NCI-H1417 treated with DMSO at 0.1 percent for 48 hours (cell line): Measurements from ENCODE around the gene RYR3.
"Not testable (repeated sequence)": the region's sequence is repeated elsewhere in the genome, so short reads cannot be mapped to it uniquely, and the experiment has no call there.

Experiments used
- DNase-seq: peaks from one replicate; lab custom pipeline; 2025; lab: John Stamatoyannopoulos, UW

The RYR3 gene

DNA sequence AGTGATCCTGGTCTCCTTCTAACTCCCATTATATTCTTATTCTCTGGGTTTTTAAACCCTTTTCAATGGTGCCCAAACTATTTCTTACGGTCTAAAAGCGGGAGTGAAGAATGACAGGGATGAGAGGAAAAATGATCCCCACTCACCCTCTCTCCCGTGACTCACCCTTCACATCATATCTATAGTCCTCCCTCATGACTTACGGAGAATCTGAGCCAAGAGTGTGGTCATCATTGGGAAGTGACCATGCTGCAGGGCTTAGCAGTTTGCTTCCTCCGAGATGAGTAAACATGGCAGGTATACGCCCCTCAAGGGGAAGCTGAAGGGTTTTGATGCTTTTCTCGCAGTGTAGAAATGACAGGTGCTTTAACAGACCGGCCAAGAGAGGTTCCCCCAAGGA, 274.0 kb downstream of the RYR3 start:
- no peak for DNase-seq

DNA sequence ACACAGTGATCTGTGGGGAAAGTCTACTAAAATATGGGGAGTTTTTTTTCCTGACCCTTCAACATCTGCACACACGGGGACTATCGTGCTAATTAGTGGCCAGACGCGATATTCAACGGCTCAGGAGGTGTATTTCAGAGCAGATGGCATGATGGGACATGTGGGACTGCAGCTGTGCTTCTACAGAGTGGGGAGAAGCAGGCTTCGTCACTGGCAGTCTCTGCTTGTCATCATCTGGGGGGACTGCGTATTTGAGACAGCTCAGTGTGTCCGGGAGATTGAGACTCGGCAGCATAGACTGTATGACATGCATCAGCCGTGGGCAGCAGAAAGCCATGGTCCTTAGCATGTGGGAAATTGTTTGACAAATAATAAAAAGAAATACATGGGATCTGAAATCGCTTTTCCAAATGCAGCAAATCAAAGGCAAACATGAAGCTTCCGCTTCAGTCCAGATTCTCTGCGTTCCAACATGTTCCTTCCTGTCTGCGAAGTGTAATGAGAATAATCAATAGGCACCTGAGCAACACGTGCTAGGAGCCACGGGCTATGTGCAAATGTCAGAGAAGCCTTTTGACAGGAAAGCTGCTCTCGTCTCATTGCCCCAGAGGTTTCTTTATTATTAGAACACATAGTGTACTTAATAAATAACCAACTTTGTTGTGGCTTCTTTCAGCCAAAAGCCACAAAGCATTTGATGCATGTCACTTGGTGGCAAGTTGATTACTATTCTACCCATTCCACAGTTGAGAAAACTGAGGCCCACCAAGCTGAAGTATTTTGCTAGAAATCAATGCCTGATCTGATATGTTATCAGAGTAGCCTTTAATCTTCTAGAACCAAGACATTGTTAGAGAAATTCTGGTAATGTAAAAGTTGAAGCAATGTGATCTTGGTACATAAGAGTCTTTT, 276.3 kb downstream of the RYR3 start:
- no peak for DNase-seq

DNA sequence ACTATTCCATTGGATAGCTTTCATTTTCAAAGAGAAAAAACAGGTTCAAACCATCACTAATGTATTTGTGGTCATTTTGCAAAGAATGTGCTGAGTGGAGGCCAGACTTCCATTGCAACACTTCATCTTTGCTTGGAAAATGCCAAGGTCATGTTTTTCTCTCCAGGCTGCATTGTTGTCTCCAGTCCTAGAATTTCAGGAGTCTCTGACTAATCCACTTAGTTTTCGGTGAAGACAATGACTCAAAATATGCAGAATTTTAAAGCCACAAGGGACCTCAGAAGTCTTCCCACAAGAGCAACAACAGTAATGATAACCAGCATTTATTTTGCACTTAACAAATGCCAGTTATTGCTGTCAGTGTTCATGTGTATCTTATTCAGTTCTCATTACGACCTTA, 277.0 kb downstream of the RYR3 start:
- DNase-seq = no peak

DNA sequence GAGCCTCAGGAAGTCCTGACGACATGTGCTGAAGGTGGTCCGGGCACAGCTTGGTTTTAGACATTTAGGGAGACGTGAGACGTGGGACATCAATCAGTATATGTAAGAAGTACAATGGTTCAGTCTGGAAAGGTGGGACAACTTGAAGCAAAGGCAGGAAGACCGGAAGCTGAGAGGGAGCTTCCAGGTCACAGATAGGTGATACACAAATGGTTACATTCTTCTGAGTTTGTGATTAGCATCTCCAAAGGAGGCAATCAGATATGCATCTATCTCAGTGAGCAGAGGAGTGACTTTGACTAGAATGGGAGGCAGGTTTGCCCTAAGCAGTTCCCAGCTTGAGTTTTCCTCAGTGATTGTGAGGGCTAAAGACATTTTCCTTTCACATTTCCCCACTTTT, 282.1 kb downstream of the RYR3 start:
- no peak for DNase-seq

DNA sequence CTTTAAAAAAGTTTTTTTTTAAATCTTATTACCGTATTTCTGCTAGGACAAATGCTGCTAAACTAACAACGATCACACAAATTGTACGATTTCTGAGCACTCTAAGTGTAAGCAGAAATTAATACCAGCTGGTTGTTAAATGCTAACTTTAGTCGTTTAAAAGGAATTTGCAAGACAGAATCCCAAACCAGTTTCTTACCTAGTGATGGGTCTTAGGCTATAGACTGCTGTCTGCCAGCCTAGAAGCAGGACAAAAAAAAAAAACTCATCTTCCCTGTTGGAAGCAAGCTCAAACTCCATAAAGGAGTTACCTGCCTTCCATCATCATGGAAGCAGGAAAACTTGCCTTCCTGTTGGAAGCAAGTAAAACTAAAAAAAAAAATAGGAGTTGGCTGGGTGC, 287.6 kb downstream of the RYR3 start:
- not testable (repeated sequence) for DNase-seq

DNA sequence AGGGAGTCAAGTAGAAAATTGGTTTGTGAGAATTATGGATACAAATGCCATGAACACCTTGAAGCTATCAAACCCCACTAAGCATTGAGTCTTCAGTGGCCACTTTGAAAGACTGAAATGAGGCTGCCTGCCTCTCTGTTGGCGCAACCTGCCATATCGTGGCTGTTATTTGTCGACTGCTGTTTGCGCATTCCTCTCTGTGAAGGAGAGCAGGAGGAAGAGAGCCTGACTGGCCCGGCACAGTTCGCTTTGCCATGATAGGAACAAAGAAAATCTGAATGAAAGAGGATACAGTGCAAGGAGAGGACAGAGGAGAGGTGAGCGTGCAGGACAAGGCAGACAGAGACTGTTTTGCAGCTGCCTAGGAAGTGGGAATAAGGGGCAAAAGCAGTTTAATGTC, 289.4 kb downstream of the RYR3 start:
- no peak for DNase-seq

DNA sequence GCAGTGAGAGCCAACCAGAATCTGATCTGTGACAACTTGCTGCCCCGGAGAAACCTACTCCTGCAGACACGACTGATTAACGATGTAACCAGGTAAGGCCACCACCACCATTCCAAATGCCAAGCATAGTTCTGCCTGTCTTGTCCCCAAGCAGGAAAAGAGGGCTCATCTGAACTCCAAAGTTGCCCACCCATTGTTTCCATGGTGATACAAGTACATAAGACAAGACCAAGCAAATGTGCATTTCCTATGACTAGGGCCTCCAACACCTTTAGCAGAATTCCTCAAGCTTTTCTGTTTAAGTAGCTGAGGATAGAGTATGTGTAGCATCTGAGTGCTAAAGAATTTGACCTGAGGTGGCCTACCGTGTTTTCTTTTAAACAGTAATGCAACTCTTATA, 290.7 kb downstream of the RYR3 start:
- no peak for DNase-seq

DNA sequence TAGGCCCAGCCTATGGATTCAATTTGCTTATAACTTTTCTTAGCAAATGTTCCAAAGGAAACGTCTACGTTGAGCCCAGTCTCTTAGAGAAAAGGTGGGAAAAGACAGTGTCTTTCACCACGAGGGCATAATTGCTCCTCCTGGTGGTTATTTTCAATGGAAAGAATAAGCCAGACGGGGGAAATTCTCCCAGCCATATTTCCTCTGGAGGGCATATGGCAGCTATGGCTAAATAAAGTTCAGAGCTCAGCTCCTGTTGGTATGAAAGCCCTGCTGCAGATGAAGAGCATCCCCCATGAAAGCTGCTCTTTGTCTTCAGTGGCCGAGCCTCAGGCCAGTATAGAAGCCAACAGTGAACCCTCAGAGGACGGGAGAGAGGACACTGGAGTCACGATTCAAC, 297.9 kb downstream of the RYR3 start:
- DNase-seq = no peak

DNA sequence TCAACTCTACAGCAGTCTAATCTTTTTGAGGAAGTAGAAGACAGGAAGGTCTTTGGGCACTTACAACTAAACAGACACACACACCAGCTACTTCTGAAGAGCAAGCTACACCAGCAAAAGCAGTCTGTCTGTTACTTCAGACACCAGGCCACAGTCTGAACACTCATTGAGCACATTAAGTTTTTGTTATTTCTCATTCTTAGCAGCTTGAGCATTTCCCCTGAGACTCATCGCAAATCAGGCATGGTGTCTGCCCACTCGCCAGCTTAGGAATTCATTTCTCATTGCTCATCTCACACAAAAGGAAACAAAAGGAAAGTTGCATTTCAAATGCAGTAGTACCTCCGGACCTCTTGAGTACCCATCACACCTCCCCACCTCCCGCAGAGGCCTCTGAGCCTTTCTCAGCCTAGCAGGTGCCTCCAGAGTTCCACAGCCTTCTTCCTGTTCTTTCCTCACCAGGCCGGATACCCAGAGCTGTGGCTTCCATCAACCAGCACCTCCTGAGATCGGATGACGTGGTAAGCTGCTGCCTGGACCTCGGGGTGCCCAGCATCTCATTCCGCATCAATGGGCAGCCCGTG, 302.0 kb downstream of the RYR3 start:
- no peak for DNase-seq

DNA sequence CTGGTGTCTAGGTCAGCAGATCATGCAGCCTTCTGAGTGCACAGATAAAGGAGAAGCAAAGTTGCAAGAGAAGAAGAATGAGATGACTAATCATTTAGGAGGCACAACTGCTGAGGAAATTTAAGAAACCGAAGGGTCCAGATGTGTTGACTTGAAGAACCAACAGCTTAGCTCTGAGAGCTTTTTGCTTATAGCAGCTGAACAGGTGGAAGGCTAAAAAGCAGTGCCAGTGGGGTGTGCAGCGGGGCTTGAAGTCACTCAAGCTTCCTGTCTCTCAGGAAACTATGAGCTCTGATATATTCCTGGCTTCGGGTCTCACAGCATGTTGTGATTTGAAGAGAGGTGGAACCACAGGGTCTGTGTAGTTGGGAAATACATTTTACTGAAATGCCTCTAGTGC, 305.7 kb downstream of the RYR3 start:
- no peak for DNase-seq

DNA sequence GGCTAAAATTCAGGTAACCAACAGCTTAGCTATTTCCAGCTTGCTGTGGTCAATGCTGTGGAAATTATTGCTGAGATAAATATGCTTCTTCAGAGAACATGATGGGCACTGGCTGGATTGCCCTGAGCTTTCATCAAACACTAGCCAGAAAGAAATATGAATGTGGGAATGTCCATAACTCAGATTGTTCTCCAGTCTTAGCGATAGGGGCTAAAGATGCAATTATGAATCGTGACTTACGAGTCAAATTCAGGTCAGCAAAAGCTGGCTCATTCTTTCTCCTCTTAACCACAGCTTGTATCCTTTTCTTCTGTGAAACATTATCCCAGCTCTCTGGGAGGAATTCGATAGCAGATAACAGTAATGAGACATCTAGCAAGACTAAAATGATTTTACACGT, 307.6 kb downstream of the RYR3 start:
- no peak for DNase-seq

DNA sequence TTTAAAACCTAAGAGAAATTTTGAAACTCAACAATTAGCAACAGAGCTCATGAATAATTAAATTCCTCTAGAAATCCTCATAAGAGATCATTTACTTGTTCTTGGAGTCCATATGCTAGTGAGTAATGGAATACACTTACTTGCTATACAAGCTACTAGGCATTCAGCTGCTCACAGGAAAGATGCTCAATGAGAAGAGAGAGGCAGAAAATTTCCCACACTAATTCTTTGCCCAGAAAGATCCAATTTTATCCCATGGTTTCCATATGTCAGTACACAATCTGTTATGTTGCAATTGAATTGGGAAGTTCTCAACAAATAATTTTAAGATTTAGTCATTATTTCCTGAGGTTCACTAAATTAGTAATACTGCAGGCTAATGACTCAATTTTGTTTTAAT, 310.4 kb downstream of the RYR3 start:
- no peak for DNase-seq

DNA sequence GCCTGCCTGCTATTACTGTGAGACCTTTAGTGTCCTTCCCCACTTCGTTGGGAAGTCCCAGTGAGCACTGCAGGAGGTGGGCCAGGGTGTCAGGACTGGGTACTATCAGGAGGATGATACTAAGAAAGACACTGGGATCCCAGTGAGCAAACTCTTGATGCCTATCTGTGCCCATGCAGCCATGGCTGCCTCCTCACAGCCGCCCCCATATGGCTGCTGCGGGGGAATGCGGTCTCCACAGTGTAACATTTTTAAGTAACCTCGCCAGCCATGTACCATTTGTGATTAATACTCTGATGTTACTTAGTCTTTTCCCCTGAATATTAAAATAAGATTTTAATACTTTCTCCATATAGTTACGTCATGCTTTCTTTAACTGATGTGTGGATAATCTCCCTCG, 312.2 kb downstream of the RYR3 start:
- DNase-seq = no peak

DNA sequence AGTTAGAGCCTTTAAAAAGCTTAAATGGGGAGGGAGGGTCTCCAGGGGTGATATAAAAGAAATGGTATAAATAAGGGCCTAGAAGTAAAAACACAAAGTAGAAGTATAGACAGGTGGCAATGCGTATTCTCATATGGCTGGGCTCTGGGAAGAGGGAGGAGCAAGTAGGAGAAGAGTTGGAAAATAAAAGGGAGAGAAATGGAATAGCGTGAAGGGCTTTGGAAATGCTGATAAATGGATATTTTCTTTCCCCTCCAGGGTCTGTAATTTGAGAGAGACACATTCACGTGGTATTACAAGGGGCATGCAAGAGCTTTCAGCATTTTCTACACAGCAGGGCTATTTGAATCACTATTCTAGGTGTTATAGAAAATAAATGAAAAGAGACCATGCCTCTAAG, 313.7 kb downstream of the RYR3 start:
- DNase-seq = no peak

DNA sequence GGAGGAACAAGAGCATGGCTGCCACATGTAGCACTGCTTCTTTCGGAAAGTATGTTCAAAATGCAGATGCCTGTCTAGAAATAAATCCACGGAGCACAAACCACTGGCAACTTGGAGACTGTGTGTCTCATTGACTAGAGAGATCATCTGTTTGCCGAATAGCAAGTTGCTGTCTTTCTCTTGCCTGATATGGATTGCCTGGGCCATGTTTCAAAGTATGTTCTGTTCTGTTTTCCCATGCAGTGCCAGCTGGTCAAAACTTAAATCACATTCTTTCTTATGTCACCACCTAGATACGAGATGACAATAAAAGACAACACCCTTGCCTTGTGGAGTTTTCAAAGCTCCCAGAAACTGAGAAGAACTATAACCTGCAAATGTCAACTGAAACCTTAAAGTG, 318.9 kb downstream of the RYR3 start:
- no peak for DNase-seq

DNA sequence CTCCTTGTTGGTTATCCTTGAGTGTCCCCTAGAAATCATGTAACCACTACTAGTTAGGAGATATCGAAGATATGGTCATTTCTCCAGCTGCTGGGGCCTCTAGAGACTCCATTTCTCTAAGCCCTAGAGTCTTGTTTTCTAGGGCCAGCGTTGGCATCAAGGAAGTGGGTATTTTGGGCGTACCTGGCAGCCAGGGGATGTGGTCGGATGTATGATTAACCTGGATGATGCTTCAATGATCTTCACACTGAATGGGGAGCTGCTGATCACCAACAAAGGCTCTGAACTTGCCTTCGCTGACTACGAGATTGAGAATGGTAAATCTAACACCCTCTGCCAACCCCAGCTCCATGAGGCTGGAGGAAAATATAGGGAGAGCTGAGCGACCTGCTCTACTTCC, 325.5 kb downstream of the RYR3 start:
- DNase-seq = no peak

DNA sequence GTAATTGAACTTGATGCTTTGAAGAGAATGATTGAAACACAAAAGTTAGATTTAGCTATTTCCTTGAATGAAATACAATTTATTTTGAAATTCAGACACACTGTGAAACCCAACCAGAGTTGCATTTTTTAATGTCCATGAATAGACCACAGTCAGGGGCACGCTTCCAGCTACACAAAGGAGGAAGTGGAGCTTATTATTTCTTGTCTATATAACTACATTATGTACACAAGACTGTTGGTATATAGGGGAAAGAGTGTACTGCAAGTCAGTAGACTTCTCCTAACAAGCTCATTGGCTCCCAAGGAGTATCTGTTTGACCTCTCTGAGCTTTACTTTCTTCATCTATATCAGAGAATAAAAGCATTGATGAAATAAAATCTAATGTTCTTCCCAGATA, 326.2 kb downstream of the RYR3 start:
- no peak for DNase-seq

DNA sequence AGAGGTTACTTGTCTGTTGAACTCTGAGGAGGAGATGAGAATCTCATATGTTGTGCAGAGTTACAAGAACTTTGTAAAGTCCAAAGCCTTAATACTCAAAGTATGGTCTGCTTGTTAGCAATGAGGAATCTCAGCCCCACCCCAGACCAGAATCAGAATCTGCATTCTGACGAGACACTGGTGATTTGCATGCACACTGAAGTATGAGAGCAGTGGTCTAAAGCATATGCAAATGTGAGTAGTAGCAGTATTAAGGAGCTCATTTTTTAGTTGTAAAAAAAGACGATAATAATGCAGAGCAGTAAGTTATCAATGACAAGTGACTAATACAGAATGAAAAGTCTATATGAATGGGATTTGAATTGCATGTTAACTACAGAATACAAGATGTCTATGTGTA, 327.7 kb downstream of the RYR3 start:
- DNase-seq = no peak

DNA sequence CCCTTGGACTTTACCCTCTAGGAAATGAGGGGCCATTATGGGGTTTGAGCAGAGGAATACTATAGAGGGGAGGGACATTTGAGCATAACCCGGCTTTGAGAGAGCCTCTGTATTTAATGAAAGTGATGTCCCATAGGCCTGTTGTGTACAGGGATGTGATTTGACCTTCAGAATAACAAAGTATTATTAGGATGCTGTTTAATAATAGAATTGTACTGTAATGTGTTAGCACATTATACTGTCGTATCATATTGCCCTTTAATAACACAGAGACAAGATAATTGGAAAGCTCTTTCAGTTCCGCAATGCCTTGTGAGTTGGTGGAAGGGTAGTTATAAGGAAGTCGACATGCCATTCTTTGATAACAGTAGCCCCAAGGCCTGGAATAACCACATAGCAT, 328.3 kb downstream of the RYR3 start:
- DNase-seq = no peak

DNA sequence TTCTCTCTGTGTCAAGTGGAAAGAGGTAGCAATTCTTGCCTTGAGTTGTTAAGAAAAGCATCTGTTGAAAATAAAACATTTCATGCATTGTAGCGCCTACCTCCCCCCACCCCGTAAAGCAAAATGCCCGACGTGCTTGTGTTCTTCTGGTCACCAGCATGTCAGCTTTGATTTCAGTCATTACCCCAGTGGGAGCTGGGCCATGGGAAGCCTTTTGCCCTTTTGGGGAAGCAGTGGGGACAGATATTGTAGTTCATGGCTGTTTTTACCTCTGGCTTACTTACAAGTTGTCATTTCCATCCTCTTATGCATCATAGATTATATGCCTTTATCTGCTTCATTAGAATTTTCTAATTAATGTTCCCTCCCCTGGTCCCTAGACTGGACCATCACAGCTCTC, 328.7 kb downstream of the RYR3 start:
- no peak for DNase-seq

DNA sequence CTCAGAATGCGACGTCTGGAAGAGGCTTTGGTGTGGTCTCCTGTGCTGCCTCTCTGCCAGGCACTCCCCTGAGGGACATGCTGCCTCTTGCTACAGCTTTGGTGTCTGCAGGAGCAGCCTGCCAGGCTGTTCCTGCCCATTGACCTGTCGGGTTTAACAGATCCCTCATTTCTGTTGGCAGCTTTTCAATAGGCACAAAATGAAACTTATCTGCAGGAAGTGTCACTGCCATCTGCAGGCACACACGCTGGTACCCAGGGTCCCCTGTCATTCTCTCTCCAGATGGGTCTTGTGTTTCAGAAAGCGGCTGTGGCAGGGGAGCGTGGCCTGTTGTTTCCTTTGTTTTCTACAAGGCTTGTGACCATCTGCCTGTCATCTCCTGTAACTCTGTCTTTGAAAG, 329.2 kb downstream of the RYR3 start:
- no peak for DNase-seq

DNA sequence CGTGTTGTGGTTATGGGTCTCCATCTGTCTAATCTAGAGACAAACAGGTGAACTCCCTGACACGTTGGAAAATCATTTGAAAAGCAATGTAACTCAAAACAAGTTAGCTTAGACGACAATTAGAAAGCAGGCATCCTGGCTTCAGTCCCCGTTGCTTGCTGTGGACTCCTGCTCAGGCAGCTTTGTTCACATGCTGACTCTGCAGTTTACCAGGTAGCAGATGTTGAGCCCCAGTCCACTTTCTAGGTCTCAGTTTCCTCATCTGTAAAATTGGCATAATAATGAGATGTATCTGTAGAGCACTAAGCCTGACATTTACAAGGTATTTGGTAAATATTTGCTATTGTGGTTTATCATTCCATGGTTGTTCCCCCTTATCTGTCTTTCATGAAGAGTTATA, 330.3 kb downstream of the RYR3 start:
- DNase-seq = no peak

DNA sequence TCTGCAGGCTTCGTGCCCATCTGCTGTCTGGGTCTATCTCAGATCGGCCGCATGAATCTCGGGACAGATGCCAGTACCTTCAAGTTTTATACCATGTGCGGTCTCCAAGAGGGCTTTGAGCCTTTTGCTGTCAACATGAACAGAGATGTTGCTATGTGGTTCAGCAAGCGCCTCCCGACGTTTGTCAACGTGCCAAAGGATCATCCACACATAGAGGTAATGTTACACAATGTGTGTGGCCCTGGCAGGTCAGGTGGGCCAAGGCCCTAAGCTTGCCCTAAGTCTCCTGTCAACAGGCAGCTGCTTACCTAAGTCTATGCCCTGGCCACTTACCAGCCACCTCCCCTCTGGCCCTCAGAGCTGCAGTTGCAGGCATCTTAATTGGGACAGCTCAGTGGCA, 333.5 kb downstream of the RYR3 start:
- no peak for DNase-seq

DNA sequence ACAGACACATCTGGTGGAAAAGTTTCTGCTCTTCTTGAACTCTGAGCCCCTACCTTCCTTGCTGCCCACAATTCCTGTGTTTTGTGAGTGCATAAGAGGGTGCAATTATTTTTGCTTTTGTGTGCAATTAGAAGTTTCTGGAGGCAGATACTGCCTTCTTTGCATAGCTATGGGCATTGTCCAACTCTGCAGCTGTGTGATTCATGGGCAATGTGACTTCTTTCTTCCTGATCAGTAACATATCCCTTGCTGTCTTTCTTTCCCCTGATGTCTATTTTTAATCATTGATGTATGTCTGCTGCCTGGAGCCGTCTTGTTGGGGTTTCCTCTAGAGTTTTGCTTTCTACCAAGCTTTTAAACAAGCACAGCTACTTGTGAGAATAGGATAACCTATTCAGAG, 336.0 kb downstream of the RYR3 start:
- no peak for DNase-seq
